CD4-positive, alpha-beta T cell treated with Interleukin-17A for 1 hour (primary cell): Measurements from ENCODE around the gene WDR86.
A peak's percentile ranks its signal among the peaks of the same experiment; 100 is the strongest.

Source experiments
- DNase-seq: peaks from one replicate; pipeline ENCODE4 v3.0.0-alpha.2; 2020

Gene WDR86

GRCh38 chr7:151345576-151346469, 64.0 kb downstream of the WDR86 start:
- DNase-seq: no peak

GRCh38 chr7:151343516-151343915, 66.3 kb downstream of the WDR86 start:
- DNase-seq: no peak

GRCh38 chr7:151342811-151343210, 67.0 kb downstream of the WDR86 start:
- peak; percentile 20 for DNase-seq

GRCh38 chr7:151342102-151342646, 67.7 kb downstream of the WDR86 start:
- DNase-seq: peak; percentile 68

- peak; percentile 92 for DNase-seq
These were observed 68.3 kb downstream of the WDR86 start, which contains the start of gene NUB1 for GRCh38 chr7:151341357-151342101. Gene NUB1 (plus strand): TSS chr7:151341812. CDS start chr7:151345350, 3,538 bp downstream.

GRCh38 chr7:151340794-151341356, 69.0 kb downstream of the WDR86 start:
- DNase-seq: no peak

- DNase-seq: peak; percentile 49
These were observed 70.0 kb downstream of the WDR86 start for GRCh38 chr7:151339651-151340382.

GRCh38 chr7:151338809-151339208, 71.0 kb downstream of the WDR86 start:
- DNase-seq: no peak

GRCh38 chr7:151337346-151337745, 72.5 kb downstream of the WDR86 start:
- DNase-seq: no peak

GRCh38 chr7:151336027-151336708, 73.7 kb downstream of the WDR86 start:
- DNase-seq: no peak

GRCh38 chr7:151334628-151335027, 75.2 kb downstream of the WDR86 start:
- no peak for DNase-seq
